Hepatocyte (in vitro differentiated cells): Measurements from ENCODE around the gene PKM. TPM values are rescaled to one million over a fixed set of nuclear protein-coding genes. Genes with fewer than 3 reads are reported as not detected.
"Not testable (repeated sequence)": the region's sequence is repeated elsewhere in the genome, so short reads cannot be mapped to it uniquely, and the experiment has no call there.

Experiments used
- DNase-seq: peaks from one replicate; pipeline ENCODE4 v3.0.0-alpha.2; 2016; ENCODE audit warnings: low spot score
- H2AFZ ChIP-seq: fragments of 200-600 bp; sonication (generic); 2 replicates; pipeline ENCODE4 v1.6.0; 2016; ENCODE audit warnings: antibody characterized with exemption, mild to moderate bottlenecking
- H3K27ac ChIP-seq: fragments of 200-600 bp; sonication (generic); 2 replicates; pipeline ENCODE4 v1.5.1; 2016; ENCODE audit warnings: mild to moderate bottlenecking
- H3K27me3 ChIP-seq: fragments of 200-600 bp; sonication (generic); 2 replicates; pipeline ENCODE4 v1.6.1; 2016
- H3K36me3 ChIP-seq: fragments of 200-600 bp; sonication (generic); replicated peaks from 2 replicates; pipeline ENCODE4 v1.5.1; 2016; ENCODE audit warnings: low read depth; ENCODE audit not compliant: insufficient read depth
- H3K4me1 ChIP-seq: fragments of 200-600 bp; sonication (generic); 2 replicates; pipeline ENCODE4 v1.5.1; 2016; ENCODE audit warnings: mild to moderate bottlenecking, moderate library complexity; ENCODE audit not compliant: insufficient read depth
- H3K4me2 ChIP-seq: fragments of 200-600 bp; sonication (generic); 2 replicates; pipeline ENCODE4 v1.6.0; 2016
- H3K4me3 ChIP-seq: fragments of 200-600 bp; sonication (generic); 2 replicates; pipeline ENCODE4 v1.5.1; 2016; ENCODE audit warnings: mild to moderate bottlenecking
- H3K79me2 ChIP-seq: fragments of 200-600 bp; sonication (generic); 2 replicates; pipeline ENCODE4 v1.6.0; 2017; ENCODE audit warnings: mild to moderate bottlenecking
- H3K9me2 ChIP-seq: fragments of 200-600 bp; sonication (generic); replicated peaks from 2 replicates; pipeline ENCODE4 v1.6.0; 2017; ENCODE audit warnings: mild to moderate bottlenecking; ENCODE audit not compliant: insufficient read depth
- H3K9me3 ChIP-seq: fragments of 200-600 bp; sonication (generic); 2 replicates; pipeline ENCODE4 v1.5.1; 2016; ENCODE audit warnings: low read depth, mild to moderate bottlenecking
- H4K20me1 ChIP-seq: fragments of 200-600 bp; sonication (generic); 2 replicates; pipeline ENCODE4 v1.6.0; 2016; ENCODE audit warnings: mild to moderate bottlenecking; ENCODE audit not compliant: insufficient read depth, poor library complexity, severe bottlenecking
- EZH2 ChIP-seq: fragments of 200-600 bp; sonication (generic); IDR thresholded peaks from 2 replicates; pipeline ENCODE4 v1.6.1; 2016; ENCODE audit warnings: antibody characterized with exemption, mild to moderate bottlenecking, borderline replicate concordance
- EZH2phosphoT487 ChIP-seq: fragments of 200-600 bp; sonication (generic); IDR thresholded peaks from one replicate; pipeline ENCODE4 v1.6.1; 2018; ENCODE audit warnings: antibody characterized with exemption, mild to moderate bottlenecking, low read depth, moderate library complexity; ENCODE audit not compliant: unreplicated experiment, severe bottlenecking
- WGBS: methylation state at CpG from one replicate; pipeline ENCODE4 v1.1.6; 2016; ENCODE audit warnings: low lambda C conversion rate; ENCODE audit errors: missing lambda C conversion rate; 5-methylcytosine and 5-hydroxymethylcytosine counted together
- polyA plus RNA-seq: library from polyadenylated mRNA; unstranded; fragments of >200 nt; fragmentation: Nextera tagmentation; extraction: Ambion mirVana; gene quantifications from 2 replicates; pipeline ENCODE4 v1.2.1, GENCODE V29; 2016
- total RNA-seq: library from RNA; depleted of rRNA; stranded (reverse); fragments of >200 nt; gene quantifications from 2 replicates; pipeline ENCODE4 v1.2.3, GENCODE V29; 2014
- TF ChIP-seq, protein P1 (sequence below): fragments of 200-600 bp; sonication (generic); IDR thresholded peaks from 2 replicates; pipeline ENCODE4 v1.5.1; 2016; ENCODE audit warnings: antibody characterized with exemption, mild to moderate bottlenecking; ENCODE audit not compliant: poor library complexity

PKM gene
- total and polyA plus RNA-seq, 2 experiments from 2014 or later, result 314 to 376 TPM

- DNase-seq, result no peak
- no peaks in the 10 kb centered on the region for H3K36me3 ChIP-seq
- no peak overlapping the region for H2AFZ ChIP-seq
- H3K27me3 ChIP-seq, result no peaks in the 10 kb centered on the region
- H3K9me3 ChIP-seq, result no peaks in the 10 kb centered on the region
- no peak overlapping the region for H3K27ac ChIP-seq
- no peaks in the 10 kb centered on the region for H3K9me2 ChIP-seq
- H3K4me3 ChIP-seq, result no peak overlapping the region
- no peaks in the 10 kb centered on the region for H4K20me1 ChIP-seq
- no peak overlapping the region for H3K4me2 ChIP-seq
- TF ChIP-seq EZH2phosphoT487 (no peak), EZH2 (no peak)
- TF ChIP-seq, protein P1, sequence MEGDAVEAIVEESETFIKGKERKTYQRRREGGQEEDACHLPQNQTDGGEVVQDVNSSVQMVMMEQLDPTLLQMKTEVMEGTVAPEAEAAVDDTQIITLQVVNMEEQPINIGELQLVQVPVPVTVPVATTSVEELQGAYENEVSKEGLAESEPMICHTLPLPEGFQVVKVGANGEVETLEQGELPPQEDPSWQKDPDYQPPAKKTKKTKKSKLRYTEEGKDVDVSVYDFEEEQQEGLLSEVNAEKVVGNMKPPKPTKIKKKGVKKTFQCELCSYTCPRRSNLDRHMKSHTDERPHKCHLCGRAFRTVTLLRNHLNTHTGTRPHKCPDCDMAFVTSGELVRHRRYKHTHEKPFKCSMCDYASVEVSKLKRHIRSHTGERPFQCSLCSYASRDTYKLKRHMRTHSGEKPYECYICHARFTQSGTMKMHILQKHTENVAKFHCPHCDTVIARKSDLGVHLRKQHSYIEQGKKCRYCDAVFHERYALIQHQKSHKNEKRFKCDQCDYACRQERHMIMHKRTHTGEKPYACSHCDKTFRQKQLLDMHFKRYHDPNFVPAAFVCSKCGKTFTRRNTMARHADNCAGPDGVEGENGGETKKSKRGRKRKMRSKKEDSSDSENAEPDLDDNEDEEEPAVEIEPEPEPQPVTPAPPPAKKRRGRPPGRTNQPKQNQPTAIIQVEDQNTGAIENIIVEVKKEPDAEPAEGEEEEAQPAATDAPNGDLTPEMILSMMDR, result no peak
- H3K79me2 ChIP-seq, result peaks cover 9% of the 10 kb centered on the region
- H3K4me1 ChIP-seq, result peaks cover 9% of the 10 kb centered on the region
Observed at GRCh38 chr15:72276326-72276700, 45.3 kb upstream of the PKM start.

DNA sequence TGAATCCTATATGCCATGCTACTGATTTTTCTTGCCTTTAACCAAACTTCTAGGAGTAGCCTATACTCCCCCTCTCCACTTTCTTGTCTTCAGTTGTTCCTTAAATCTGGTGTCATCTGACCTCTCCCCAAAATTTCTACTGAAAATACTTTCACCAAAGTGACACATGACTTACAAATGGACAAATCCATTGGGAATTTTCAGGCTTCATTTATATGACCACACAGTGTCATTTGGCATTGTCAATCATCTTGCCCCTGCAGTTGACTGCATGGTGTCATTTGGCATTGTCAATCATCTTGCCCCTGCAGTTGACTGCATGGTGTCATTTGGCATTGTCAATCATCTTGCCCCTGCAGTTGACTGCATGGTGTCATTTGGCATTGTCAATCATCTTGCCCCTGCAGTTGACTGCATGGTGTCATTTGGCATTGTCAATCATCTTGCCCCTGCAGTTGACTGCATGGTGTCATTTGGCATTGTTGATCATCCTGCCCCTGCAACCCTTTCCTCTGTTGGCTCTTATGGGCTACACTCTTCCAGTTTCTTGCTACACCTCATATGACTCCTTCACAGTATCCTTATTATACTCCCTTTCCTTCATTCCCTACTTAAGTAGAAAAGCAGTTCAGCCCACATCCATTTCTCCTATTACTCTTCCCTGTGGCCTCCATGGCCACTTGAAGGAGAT is 44.8 kb upstream of the PKM start:
- not testable (repeated sequence) for H3K9me2 ChIP-seq, H2AFZ ChIP-seq, DNase-seq, H4K20me1 ChIP-seq, H3K4me3 ChIP-seq, H3K4me2 ChIP-seq, H3K27me3 ChIP-seq, H3K36me3 ChIP-seq, H3K9me3 ChIP-seq, H3K27ac ChIP-seq
- peaks cover 11% of the 10 kb centered on the region for H3K4me1 ChIP-seq
- peaks cover 14% of the 10 kb centered on the region for H3K79me2 ChIP-seq

DNA sequence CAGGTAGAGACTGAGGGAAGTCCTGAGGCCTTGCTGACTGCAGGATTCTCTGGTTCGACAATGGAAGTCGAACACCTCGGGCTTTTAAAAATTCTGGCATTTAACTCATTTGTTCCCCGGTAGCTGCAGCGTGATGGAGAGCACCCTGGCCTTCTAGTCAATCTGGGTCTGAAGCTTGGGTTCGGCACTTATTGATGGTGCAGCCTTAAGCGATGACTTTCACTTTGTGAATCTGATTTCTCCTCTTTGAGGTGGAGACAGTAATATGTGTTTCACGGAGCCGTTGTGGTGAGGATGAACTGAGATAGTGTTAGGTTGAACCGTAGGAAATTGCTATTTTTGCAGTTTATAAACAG is 42.0 kb upstream of the PKM start:
- peak overlapping the region; percentile 77 for H3K4me2 ChIP-seq
- H3K9me2 ChIP-seq, result no peaks in the 10 kb centered on the region
- peaks cover 11% of the 10 kb centered on the region for H3K4me1 ChIP-seq
- peak overlapping the region; percentile 22 for H3K4me3 ChIP-seq
- peak overlapping the region; percentile 42 for H3K27ac ChIP-seq
- no peaks in the 10 kb centered on the region for H4K20me1 ChIP-seq
- peaks cover 38% of the 10 kb centered on the region for H3K79me2 ChIP-seq
- 52% methylated on average over 10 of the region's 10 CpGs for WGBS
- no peaks in the 10 kb centered on the region for H3K9me3 ChIP-seq
- no peaks in the 10 kb centered on the region for H3K36me3 ChIP-seq
- H2AFZ ChIP-seq, result peak overlapping the region; percentile 85
- TF ChIP-seq, protein P1, result no peak
- H3K27me3 ChIP-seq, result no peaks in the 10 kb centered on the region
- DNase-seq, result no peak

DNA sequence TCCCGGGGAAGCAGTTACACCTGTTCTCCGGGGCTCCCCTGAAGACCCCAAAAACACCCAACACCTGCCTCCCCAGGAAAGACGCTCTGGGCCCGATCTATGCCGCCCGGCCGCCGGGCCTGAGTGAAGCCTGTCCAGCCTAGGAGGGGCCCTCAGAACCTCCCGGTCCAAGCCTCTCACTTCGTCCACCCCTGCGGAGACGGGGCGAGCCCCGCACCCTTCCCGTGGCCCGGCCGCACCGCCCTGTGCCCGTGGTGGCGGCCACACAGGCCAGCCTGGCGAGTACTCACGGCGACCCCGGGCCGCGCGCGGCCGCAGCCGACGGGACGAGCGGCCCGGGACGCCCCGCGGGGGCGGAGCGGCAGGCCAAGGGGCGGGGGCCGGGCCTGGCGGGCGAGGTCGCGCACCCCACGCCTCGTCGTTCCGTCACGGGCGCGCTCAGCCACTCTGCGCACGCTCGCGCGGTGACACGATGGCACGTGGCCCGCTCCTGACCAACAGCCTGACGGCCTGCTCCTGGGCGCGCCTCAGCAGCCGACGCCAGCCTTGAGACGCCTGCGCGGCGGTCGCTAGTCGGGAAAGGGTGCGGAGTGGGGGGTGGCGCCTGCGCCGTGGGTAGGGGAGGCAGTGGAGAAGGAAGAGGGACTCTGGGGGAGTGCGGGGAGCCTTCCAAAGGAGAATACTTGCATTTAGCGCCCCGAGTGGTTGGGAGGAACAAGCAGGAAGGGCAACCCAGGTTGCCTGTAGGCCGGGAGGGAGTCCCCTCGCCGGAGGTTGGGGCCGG is 41.4 kb upstream of the PKM start, which contains the start of gene PARP6:
TSS of gene PARP6 (minus strand) at position 342 of the 784 bp plus-strand sequence. CDS start 5,077 bp downstream, outside the sequence.
- peak within 1 kb of the TSS; percentile 88 for H3K4me2 ChIP-seq
- peak within 1 kb of the TSS; percentile 87 for H2AFZ ChIP-seq
- WGBS, result 1% methylated on average over 47 of the region's 82 CpGs
- H3K4me1 ChIP-seq, result peaks cover 11% of the 10 kb centered on the region
- no peaks in the 10 kb centered on the region for H3K27me3 ChIP-seq
- TF ChIP-seq EZH2, result no peak
- TF ChIP-seq, protein P1, result peak; percentile 74
- DNase-seq, result peak; percentile 99
- no peaks in the 10 kb centered on the region for H3K9me3 ChIP-seq
- no peaks in the 10 kb centered on the region for H3K36me3 ChIP-seq
- peaks cover 41% of the 10 kb centered on the region for H3K79me2 ChIP-seq
- H4K20me1 ChIP-seq, result no peaks in the 10 kb centered on the region
- peak within 1 kb of the TSS; percentile 89 for H3K4me3 ChIP-seq
- H3K27ac ChIP-seq, result peak within 1 kb of the TSS; percentile 94
- no peaks in the 10 kb centered on the region for H3K9me2 ChIP-seq
